Mesodermal cell (in vitro differentiated cells): Measurements from ENCODE around the gene P2RX5.
A peak's percentile ranks its signal among the peaks of the same experiment; 100 is the strongest.
"Not testable (repeated sequence)": the region's sequence is repeated elsewhere in the genome, so short reads cannot be mapped to it uniquely, and the experiment has no call there.

Source experiments
- H3K27ac ChIP-seq: 2 replicates; pipeline ENCODE4 v1.7.0; 2013; ENCODE audit warnings: mild to moderate bottlenecking, low read depth, low read length, moderate library complexity; ENCODE audit not compliant: severe bottlenecking
- H3K36me3 ChIP-seq: 2 replicates; pipeline ENCODE4 v1.7.1; 2013; ENCODE audit warnings: mild to moderate bottlenecking, low read length, moderate library complexity; ENCODE audit not compliant: control insufficient read depth, insufficient read depth
- H3K4me1 ChIP-seq: one replicate; pipeline ENCODE4 v1.7.1; 2013; ENCODE audit warnings: mild to moderate bottlenecking, low read length; ENCODE audit not compliant: insufficient read depth, control insufficient read depth, poor library complexity, severe bottlenecking
- H3K4me3 ChIP-seq: 2 replicates; pipeline ENCODE4 v1.7.0; 2013; ENCODE audit warnings: low read length, control low read depth, mild to moderate bottlenecking; ENCODE audit not compliant: insufficient read depth, poor library complexity, severe bottlenecking; ENCODE audit errors: extremely low read depth
- H3K9me3 ChIP-seq: 2 replicates; pipeline ENCODE4 v1.7.1; 2013; ENCODE audit warnings: mild to moderate bottlenecking, low read length, moderate library complexity; ENCODE audit not compliant: control insufficient read depth
- WGBS, 2 experiments: methylation state at CpG; one replicate each; pipeline ENCODE4 v1.1.5; 2013; ENCODE audit warnings: missing lambda C conversion rate in 2 of 2; ENCODE audit not compliant: insufficient coverage in 2 of 2; 5-methylcytosine and 5-hydroxymethylcytosine counted together

The P2RX5 gene

GRCh38 chr17:3729881-3730280 is 33.9 kb upstream of the P2RX5 start:
- H3K4me1 ChIP-seq, result peaks cover 17% of the 10 kb centered on the region
- 83 to 87% methylated on average over 4 of the region's 6 CpGs for WGBS, 2 experiments
- H3K9me3 ChIP-seq, result no peaks in the 10 kb centered on the region
- H3K27ac ChIP-seq, result no peak overlapping the region
- H3K36me3 ChIP-seq, result peaks cover 37% of the 10 kb centered on the region
- H3K4me3 ChIP-seq, result no peak overlapping the region

GRCh38 chr17:3728099-3728498 is 32.1 kb upstream of the P2RX5 start:
- not testable (repeated sequence) for H3K4me3 ChIP-seq, H3K9me3 ChIP-seq, H3K27ac ChIP-seq
- Histone ChIP-seq H3K4me1 (peaks cover 17% of the 10 kb centered on the region), H3K36me3 (peaks cover 37% of the 10 kb centered on the region)
- 92 to 95% methylated on average over 3 of the region's 3 CpGs for WGBS, 2 experiments

GRCh38 chr17:3727041-3727440 is 31.1 kb upstream of the P2RX5 start:
- no peak overlapping the region for H3K4me3 ChIP-seq
- 100% methylated on average over 1 of the region's 2 CpGs for WGBS, 2 experiments

GRCh38 chr17:3724378-3725077 is 28.6 kb upstream of the P2RX5 start:
- peaks cover 55% of the 10 kb centered on the region for H3K36me3 ChIP-seq
- no peaks in the 10 kb centered on the region for H3K9me3 ChIP-seq
- H3K4me3 ChIP-seq, result peak overlapping the region; percentile 80
- peaks cover 21% of the 10 kb centered on the region for H3K4me1 ChIP-seq
- H3K27ac ChIP-seq, result no peak overlapping the region
- WGBS, 2 experiments, result 15 to 17% methylated on average over 26 of the region's 27 CpGs

More at GRCh38 chr17:3727041-3727440, 31.1 kb upstream of the P2RX5 start:
- Histone ChIP-seq H3K4me1 (peaks cover 17% of the 10 kb centered on the region), H3K9me3 (no peaks in the 10 kb centered on the region), H3K27ac (no peak overlapping the region), H3K36me3 (peaks cover 37% of the 10 kb centered on the region)

GRCh38 chr17:3723556-3724377 is 27.8 kb upstream of the P2RX5 start, which contains the start of gene HASPIN:
HASPIN (plus strand) TSS chr17:3723903; CDS start chr17:3723936, 33 bp downstream.
- WGBS, 2 experiments, result 0% methylated on average over 91 to 98 of the region's 98 CpGs
- H3K36me3 ChIP-seq, result peaks cover 58% of the 10 kb centered on the region
- H3K9me3 ChIP-seq, result no peaks in the 10 kb centered on the region
- H3K4me3 ChIP-seq, result peak within 1 kb of the TSS; percentile 80
- peaks cover 24% of the 10 kb centered on the region for H3K4me1 ChIP-seq
- peak within 1 kb of the TSS; percentile 67 for H3K27ac ChIP-seq

GRCh38 chr17:3723188-3723555 is 27.2 kb upstream of the P2RX5 start:
- peaks cover 24% of the 10 kb centered on the region for H3K4me1 ChIP-seq
- WGBS, 2 experiments, result 8 to 9% methylated on average over 13 of the region's 13 CpGs
- no peaks in the 10 kb centered on the region for H3K9me3 ChIP-seq
- peak overlapping the region; percentile 67 for H3K27ac ChIP-seq
- peaks cover 56% of the 10 kb centered on the region for H3K36me3 ChIP-seq
- peak overlapping the region; percentile 80 for H3K4me3 ChIP-seq

GRCh38 chr17:3722716-3723115 is 26.8 kb upstream of the P2RX5 start:
- 76 to 77% methylated on average over 6 of the region's 6 CpGs for WGBS, 2 experiments
- Histone ChIP-seq H3K27ac (no peak overlapping the region), H3K4me1 (peaks cover 24% of the 10 kb centered on the region), H3K36me3 (peaks cover 59% of the 10 kb centered on the region), H3K4me3 (peak overlapping the region; percentile 80), H3K9me3 (no peaks in the 10 kb centered on the region)

- peaks cover 62% of the 10 kb centered on the region for H3K36me3 ChIP-seq
- peaks cover 15% of the 10 kb centered on the region for H3K4me1 ChIP-seq
- H3K27ac ChIP-seq, result no peak overlapping the region
- no peaks in the 10 kb centered on the region for H3K9me3 ChIP-seq
- no peak overlapping the region for H3K4me3 ChIP-seq
These were observed 23.3 kb upstream of the P2RX5 start for GRCh38 chr17:3719265-3719664.

GRCh38 chr17:3718201-3718600 is 22.2 kb upstream of the P2RX5 start:
- WGBS, 2 experiments, result 100% methylated on average over 2 to 4 of the region's 4 CpGs

GRCh38 chr17:3715296-3715695 is 19.3 kb upstream of the P2RX5 start:
- H3K27ac ChIP-seq, result no peak overlapping the region
- H3K4me3 ChIP-seq, result no peak overlapping the region
- peaks cover 11% of the 10 kb centered on the region for H3K4me1 ChIP-seq
- H3K9me3 ChIP-seq, result no peaks in the 10 kb centered on the region
- peaks cover 68% of the 10 kb centered on the region for H3K36me3 ChIP-seq
- whole genome bisulfite sequencing, 2 experiments, result 82 to 90% methylated on average over 5 to 6 of the region's 8 CpGs

More at GRCh38 chr17:3718201-3718600, 22.2 kb upstream of the P2RX5 start:
- peaks cover 63% of the 10 kb centered on the region for H3K36me3 ChIP-seq
- H3K9me3 ChIP-seq, result no peaks in the 10 kb centered on the region
- no peak overlapping the region for H3K27ac ChIP-seq
- no peak overlapping the region for H3K4me3 ChIP-seq
- H3K4me1 ChIP-seq, result peaks cover 15% of the 10 kb centered on the region
